Measurements from ENCODE around the gene TXLNB.

The TXLNB gene

DNA sequence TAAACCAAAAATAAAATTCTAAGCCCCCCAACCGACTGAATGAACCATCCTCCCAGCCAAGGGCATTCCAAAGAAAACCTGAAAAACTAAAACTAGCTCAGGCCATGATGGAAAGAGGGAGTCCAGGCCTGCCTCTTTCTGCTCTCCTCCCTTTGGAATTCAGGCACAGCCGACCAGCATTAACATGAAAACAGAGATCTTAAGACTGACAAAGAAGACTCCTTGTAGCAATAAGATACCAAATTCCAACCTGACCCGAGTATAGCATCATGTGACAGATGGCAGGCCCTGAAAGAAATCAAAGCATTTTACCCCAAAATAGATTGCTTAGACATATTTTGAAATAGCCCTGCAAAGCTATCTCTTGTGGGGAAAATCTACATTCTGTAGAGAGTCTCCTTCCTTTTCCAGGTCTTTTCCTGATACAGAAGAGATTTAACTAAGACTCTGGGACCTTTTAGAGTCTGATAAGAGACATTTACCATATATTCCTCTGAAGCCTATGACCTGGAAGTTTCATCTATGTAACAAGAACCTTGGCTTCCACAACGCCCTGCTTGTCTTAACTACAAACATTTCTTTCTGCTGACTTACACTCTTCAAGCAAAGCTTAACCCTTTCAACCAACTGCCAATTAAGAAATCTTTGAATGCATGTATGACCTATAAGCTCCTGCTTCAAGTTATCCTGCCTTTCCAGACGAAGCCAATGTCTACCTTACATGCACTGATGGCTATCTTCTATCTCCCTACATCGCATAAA lies 22.2 kb upstream of the TXLNB start:
- TF ChIP-seq, protein P1, sequence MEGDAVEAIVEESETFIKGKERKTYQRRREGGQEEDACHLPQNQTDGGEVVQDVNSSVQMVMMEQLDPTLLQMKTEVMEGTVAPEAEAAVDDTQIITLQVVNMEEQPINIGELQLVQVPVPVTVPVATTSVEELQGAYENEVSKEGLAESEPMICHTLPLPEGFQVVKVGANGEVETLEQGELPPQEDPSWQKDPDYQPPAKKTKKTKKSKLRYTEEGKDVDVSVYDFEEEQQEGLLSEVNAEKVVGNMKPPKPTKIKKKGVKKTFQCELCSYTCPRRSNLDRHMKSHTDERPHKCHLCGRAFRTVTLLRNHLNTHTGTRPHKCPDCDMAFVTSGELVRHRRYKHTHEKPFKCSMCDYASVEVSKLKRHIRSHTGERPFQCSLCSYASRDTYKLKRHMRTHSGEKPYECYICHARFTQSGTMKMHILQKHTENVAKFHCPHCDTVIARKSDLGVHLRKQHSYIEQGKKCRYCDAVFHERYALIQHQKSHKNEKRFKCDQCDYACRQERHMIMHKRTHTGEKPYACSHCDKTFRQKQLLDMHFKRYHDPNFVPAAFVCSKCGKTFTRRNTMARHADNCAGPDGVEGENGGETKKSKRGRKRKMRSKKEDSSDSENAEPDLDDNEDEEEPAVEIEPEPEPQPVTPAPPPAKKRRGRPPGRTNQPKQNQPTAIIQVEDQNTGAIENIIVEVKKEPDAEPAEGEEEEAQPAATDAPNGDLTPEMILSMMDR (conservative IDR thresholded peaks at IDR 0.05; ENCODE audit: low read length) = no peak
- DNase-seq (ENCODE audit: low read depth) = no peak

DNA sequence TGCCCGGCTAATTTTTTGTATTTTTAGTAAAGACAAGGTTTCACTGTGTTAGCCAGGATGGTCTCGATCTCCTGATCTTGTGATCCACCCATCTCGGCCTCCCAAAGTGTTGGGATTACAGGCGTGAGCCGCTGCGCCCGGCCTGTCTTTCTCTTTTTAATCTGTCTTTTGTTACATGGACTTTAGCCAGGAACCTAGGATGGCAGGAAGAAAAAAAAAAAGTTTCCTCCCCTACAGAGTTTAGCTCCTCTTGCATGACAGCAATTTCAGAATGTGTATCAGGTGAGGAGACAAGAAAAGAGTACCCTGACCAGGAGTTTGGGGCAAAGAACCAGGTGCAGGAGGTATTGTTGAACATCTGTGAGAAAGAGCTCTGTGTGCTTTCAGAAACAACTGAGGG lies 21.4 kb upstream of the TXLNB start:
- TF ChIP-seq, protein P1 (conservative IDR thresholded peaks at IDR 0.05; ENCODE audit: low read length) = no peak
- H3K4me3 ChIP-seq (ENCODE audit: low read length) = no peak overlapping the region
- DNase-seq (ENCODE audit: low read depth) = no peak

More for the DNA sequence above, 22.2 kb upstream of the TXLNB start:
- H3K4me3 ChIP-seq (ENCODE audit: low read length) = no peak overlapping the region

DNA sequence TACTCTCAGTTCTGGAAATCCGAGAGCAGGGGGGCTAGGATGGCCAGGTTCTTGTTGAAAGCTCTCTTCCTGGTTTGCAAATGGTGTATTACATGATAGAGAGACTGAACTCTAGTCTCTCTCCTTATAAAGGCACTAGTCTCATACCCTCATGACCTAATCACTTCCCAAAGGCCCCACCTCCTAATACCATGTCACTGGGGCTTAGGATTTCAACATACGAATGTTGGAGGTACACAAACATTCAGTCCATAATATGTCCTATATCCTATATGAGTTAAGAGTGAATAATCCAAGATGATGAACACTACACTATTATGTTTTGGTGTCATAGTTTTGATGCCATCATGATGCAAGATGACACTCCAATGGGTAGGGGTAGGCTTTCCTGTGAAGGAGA lies 20.0 kb upstream of the TXLNB start:
- H3K4me3 ChIP-seq (ENCODE audit: low read length) = no peak overlapping the region
- DNase-seq (ENCODE audit: low read depth) = no peak
- TF ChIP-seq, protein P1 (conservative IDR thresholded peaks at IDR 0.05; ENCODE audit: low read length) = no peak

DNA sequence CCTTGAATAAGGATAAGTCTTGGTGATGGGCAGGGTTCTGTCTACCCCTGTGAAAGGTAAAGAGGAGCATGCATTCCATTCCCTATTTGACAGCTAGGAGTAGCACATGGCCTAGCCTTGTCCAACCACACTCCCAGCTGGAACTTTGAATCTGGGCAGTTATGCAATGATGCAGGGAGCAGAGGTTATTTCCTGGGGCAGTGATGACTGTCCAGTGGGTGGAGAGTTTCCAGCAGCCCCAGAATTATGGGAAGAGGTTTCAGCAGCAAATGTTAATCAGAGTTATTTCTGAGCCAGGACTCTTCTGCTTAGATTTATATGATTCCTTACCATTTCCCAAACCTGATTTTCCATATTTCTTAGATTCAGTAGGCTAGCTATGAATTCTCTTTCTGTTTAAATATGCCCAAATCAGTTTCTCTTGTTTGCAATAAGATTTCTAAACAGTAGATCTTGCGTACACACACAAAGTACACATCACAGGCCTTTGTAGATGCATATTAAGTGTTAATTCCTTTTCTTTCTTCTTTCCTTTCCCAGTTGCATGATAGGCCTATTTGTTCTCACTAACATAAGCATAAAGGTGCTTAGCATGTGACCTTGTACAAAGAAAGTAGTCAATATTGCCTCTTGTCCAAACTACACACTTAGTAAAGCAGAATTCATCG lies 17.3 kb upstream of the TXLNB start:
- TF ChIP-seq, protein P1 (conservative IDR thresholded peaks at IDR 0.05; ENCODE audit: low read length) = no peak
- DNase-seq (ENCODE audit: low read depth) = peak; percentile 58
- H3K4me3 ChIP-seq (ENCODE audit: low read length) = no peak overlapping the region

DNA sequence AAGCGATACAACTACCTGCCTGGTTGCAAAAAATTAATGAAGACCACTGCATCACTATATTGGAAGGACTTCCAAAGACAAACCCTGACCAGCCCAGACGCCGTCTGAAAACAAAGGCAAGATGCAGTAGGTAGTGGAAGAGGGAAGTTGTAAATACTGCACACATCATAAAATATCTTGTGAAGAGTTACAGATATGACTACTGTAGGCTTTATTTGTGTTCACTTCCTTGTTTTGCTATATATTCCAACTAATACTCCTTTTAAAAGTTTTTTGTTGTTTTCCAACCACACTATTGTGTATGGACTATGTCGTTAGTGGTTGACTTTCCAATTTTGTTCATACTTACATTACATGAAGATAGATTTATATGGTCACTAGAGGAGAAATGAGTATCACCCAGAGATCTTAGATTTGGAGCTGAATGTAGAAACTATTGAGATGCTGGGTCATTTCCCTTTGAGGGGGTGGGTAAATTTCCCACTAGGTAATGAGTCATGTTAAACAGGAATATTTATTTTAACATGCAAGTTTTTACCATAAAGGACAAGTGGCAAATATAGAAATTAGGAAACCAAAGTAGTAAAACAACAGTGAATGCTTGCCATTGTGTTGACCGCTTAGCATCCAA lies 16.6 kb upstream of the TXLNB start:
- no peak overlapping the region for H3K4me3 ChIP-seq (ENCODE audit: low read length)
- TF ChIP-seq, protein P1 (conservative IDR thresholded peaks at IDR 0.05; ENCODE audit: low read length) = no peak
- no peak for DNase-seq (ENCODE audit: low read depth)

DNA sequence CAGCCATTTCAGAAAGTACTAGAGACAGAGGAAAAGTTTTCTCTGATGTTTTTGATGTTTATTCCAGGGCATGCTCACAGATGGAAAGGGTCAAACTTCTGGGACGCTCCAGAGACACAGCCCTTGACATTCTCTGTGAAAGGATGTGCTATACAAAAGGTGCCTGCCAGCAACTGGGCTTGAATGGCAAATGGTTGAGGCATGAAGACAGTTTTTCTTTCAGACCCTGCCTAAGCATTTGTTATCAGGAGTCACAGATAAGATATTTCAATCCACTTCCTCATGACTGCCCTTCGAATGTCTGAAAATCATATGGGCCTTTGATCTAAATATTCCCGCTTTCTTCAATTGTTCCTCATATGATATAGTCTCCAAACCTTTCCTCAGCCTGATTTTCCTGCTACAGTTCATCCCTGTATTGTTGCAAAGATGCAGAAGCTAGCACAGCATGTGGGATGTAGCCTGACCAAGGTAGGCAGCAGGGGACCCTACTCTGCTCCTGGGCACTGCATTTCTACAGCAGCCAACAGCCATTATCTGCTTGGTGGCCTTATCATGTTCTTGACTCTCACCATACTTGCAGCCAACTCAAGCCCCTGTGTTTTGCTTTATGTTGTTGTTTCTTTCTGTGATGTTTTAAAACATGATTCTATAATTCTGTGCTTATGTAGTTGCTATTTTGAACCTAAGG lies 14.6 kb upstream of the TXLNB start:
- no peak overlapping the region for H3K4me3 ChIP-seq (ENCODE audit: low read length)
- DNase-seq (ENCODE audit: low read depth) = no peak
- TF ChIP-seq, protein P1 (conservative IDR thresholded peaks at IDR 0.05; ENCODE audit: low read length) = no peak

All from AG10803 (cell line).